Thymus (tissue), 2 donors: Measurements from ENCODE around the gene PAK4. TPM values are rescaled to one million over a fixed set of nuclear protein-coding genes. Genes with fewer than 3 reads are reported as not detected.

Experiments used
- polyA plus RNA-seq: library from polyadenylated mRNA; stranded (reverse); fragments of 200-250 nt; gene quantifications from one replicate; pipeline ENCODE4 v1.2.3, GENCODE V29; 2013
- total RNA-seq: library from RNA; stranded (reverse); fragments of 120-200 nt; gene quantifications from one replicate; pipeline ENCODE4 v1.2.4, GENCODE V29; 2013
- donor health status: healthy.

PAK4 gene
- total and polyA plus RNA-seq, 2 donors: 1.9 to 14.4 TPM

Other genes with a start within 250 kb of the PAK4 start
- gene RINL, start 247.5 kb upstream of the PAK4 start, total RNA-seq: 26.9 TPM
- 38.2 TPM for gene RINL, start 247.5 kb upstream of the PAK4 start, polyA plus RNA-seq
- 26.8 TPM for gene SIRT2, start 226.2 kb upstream of the PAK4 start, total RNA-seq
- gene SIRT2, start 226.2 kb upstream of the PAK4 start, polyA plus RNA-seq: 38.3 TPM
- gene NFKBIB, start 225.8 kb upstream of the PAK4 start, total RNA-seq: 12.6 TPM
- 23.6 TPM for gene NFKBIB, start 225.8 kb upstream of the PAK4 start, polyA plus RNA-seq
- gene CCER2, start 213.6 kb upstream of the PAK4 start, total RNA-seq: 0.28 TPM
- gene CCER2, start 213.6 kb upstream of the PAK4 start, polyA plus RNA-seq: 2.1 TPM
- 15.0 TPM for gene SARS2, start 195.0 kb upstream of the PAK4 start, total RNA-seq
- 30.9 TPM for gene SARS2, start 195.0 kb upstream of the PAK4 start, polyA plus RNA-seq
- 32.1 TPM for gene MRPS12, start 194.8 kb upstream of the PAK4 start, total RNA-seq
- gene MRPS12, start 194.8 kb upstream of the PAK4 start, polyA plus RNA-seq: 26.2 TPM
- gene FBXO17, start 150.0 kb upstream of the PAK4 start, total RNA-seq: 3.8 TPM
- gene FBXO17, start 150.0 kb upstream of the PAK4 start, polyA plus RNA-seq: 4.0 TPM
- 2.6 TPM for gene FBXO27, start 93.2 kb upstream of the PAK4 start, total RNA-seq
- 9.0 TPM for gene FBXO27, start 93.2 kb upstream of the PAK4 start, polyA plus RNA-seq
- under 0.01 TPM for gene ACP7, start 41.4 kb upstream of the PAK4 start, total RNA-seq
- 0.11 TPM for gene ACP7, start 41.4 kb upstream of the PAK4 start, polyA plus RNA-seq
- 2.1 TPM for gene NCCRP1, start 71.2 kb downstream of the PAK4 start, total RNA-seq
- gene NCCRP1, start 71.2 kb downstream of the PAK4 start, polyA plus RNA-seq: 13.2 TPM
- not detected for gene SYCN, start 78.5 kb downstream of the PAK4 start, total RNA-seq
- not detected for gene SYCN, start 78.5 kb downstream of the PAK4 start, polyA plus RNA-seq
- gene IFNL3, start 119.2 kb downstream of the PAK4 start, total RNA-seq: not detected
- 0.07 TPM for gene IFNL3, start 119.2 kb downstream of the PAK4 start, polyA plus RNA-seq
- gene IFNL4, start 123.1 kb downstream of the PAK4 start, total RNA-seq: not detected
- 0.05 TPM for gene IFNL4, start 123.1 kb downstream of the PAK4 start, polyA plus RNA-seq
- gene IFNL2, start 142.6 kb downstream of the PAK4 start, total RNA-seq: 0.14 TPM
- gene IFNL2, start 142.6 kb downstream of the PAK4 start, polyA plus RNA-seq: 0.07 TPM
- gene IFNL1, start 170.6 kb downstream of the PAK4 start, total RNA-seq: not detected
- 0.21 TPM for gene IFNL1, start 170.6 kb downstream of the PAK4 start, polyA plus RNA-seq
- gene LRFN1, start 195.1 kb downstream of the PAK4 start, total RNA-seq: 0.42 TPM
- 2.6 TPM for gene LRFN1, start 195.1 kb downstream of the PAK4 start, polyA plus RNA-seq
- 519 TPM for gene GMFG, start 210.3 kb downstream of the PAK4 start, total RNA-seq
- gene GMFG, start 210.3 kb downstream of the PAK4 start, polyA plus RNA-seq: 531 TPM
- gene SAMD4B, start 216.6 kb downstream of the PAK4 start, total RNA-seq: 11.7 TPM
- gene SAMD4B, start 216.6 kb downstream of the PAK4 start, polyA plus RNA-seq: 64.9 TPM